Activated CD8-positive, alpha-beta memory T cell treated with anti-CD3 and anti-CD28 coated beads, Interleukin-2, amount 10 ng/mL, durations not matched to agents 7 days and 5 days (primary cell): Measurements from ENCODE around the gene OPA1. TPM values are rescaled to one million over a fixed set of nuclear protein-coding genes. Genes with fewer than 3 reads are reported as not detected.

Experiments used
- ATAC-seq: fragments of 150-1000 bp; cut with Tn5 transposase; one replicate; pipeline ENCODE4 v1.10.0; 2021; ENCODE audit warnings: moderate library complexity
- CTCF ChIA-PET: fragments of 350-600 bp; sonication (Branson Sonifier 250); formaldehyde crosslinking; loops from one replicate; lab custom pipeline; 2021; ENCODE audit warnings: antibody characterized with exemption; lab: Charles Lee
- DNase-seq: peaks from one replicate; pipeline ENCODE4 v3.0.0-alpha.2; 2020
- H3K27ac Mint-ChIP-seq: one replicate; pipeline ENCODE4 v1.8.0; 2021; ENCODE audit warnings: mild to moderate bottlenecking, mixed read lengths
- H3K27me3 Mint-ChIP-seq: one replicate; pipeline ENCODE4 v1.8.0; 2021; ENCODE audit warnings: mixed read lengths
- H3K36me3 Mint-ChIP-seq: one replicate; pipeline ENCODE4 v1.8.0; 2021; ENCODE audit warnings: mild to moderate bottlenecking, mixed read lengths
- H3K4me1 Mint-ChIP-seq: one replicate; pipeline ENCODE4 v1.8.0; 2021; ENCODE audit warnings: mixed read lengths
- H3K4me3 Mint-ChIP-seq: one replicate; pipeline ENCODE4 v1.8.0; 2021; ENCODE audit warnings: mild to moderate bottlenecking, moderate library complexity, mixed read lengths
- H3K9me3 Mint-ChIP-seq: one replicate; pipeline ENCODE4 v1.8.0; 2022; ENCODE audit warnings: low read depth, mixed read lengths
- total RNA-seq, 2 experiments: library from RNA; stranded (reverse); gene quantifications; one replicate each; pipeline ENCODE4 v1.2.3, GENCODE V29; 2021

OPA1 gene
- total RNA-seq, 2 experiments from 2014 or later, result 56.5 to 61.7 TPM

GRCh38 chr3:193711523-193711963 is 118.5 kb downstream of the OPA1 start:
- Mint-ChIP-seq H3K27ac (no peak overlapping the region), H3K9me3 (peaks cover 12% of the 10 kb centered on the region), H3K27me3 (no peaks in the 10 kb centered on the region), H3K4me1 (peaks cover 11% of the 10 kb centered on the region), H3K36me3 (peaks cover 12% of the 10 kb centered on the region), H3K4me3 (no peak overlapping the region)
- CTCF ChIA-PET, result no interaction called here
- DNase-seq, result no peak
- ATAC-seq, result no peak

- no peak for ATAC-seq
- DNase-seq, result no peak
- H3K27ac Mint-ChIP-seq, result no peak overlapping the region
- H3K9me3 Mint-ChIP-seq, result peaks cover 12% of the 10 kb centered on the region
- peaks cover 11% of the 10 kb centered on the region for H3K4me1 Mint-ChIP-seq
- no peak overlapping the region for H3K4me3 Mint-ChIP-seq
- H3K27me3 Mint-ChIP-seq, result no peaks in the 10 kb centered on the region
- peaks cover 12% of the 10 kb centered on the region for H3K36me3 Mint-ChIP-seq
- CTCF ChIA-PET, result interaction anchor here (1.0 kb wide), 1 partner anchor 622 kb away, joined by 3 read pairs; no protein-coding TSS in a partner anchor
Measured at GRCh38 chr3:193711964-193712598, 119.1 kb downstream of the OPA1 start.

GRCh38 chr3:193712938-193713337 is 119.9 kb downstream of the OPA1 start:
- H3K4me3 Mint-ChIP-seq, result no peak overlapping the region
- CTCF ChIA-PET, result interaction anchor here (0.7 to 1.0 kb wide), 2 partner anchors 290 to 622 kb away, joined by 3 read pairs; no protein-coding TSS in a partner anchor
- peaks cover 15% of the 10 kb centered on the region for H3K36me3 Mint-ChIP-seq
- peaks cover 12% of the 10 kb centered on the region for H3K9me3 Mint-ChIP-seq
- H3K27me3 Mint-ChIP-seq, result peaks cover 3% of the 10 kb centered on the region
- no peak overlapping the region for H3K27ac Mint-ChIP-seq
- no peak for ATAC-seq
- DNase-seq, result no peak
- H3K4me1 Mint-ChIP-seq, result peaks cover 11% of the 10 kb centered on the region

- H3K27ac Mint-ChIP-seq, result no peak overlapping the region
- peaks cover 3% of the 10 kb centered on the region for H3K27me3 Mint-ChIP-seq
- H3K4me1 Mint-ChIP-seq, result peaks cover 11% of the 10 kb centered on the region
- no peak for DNase-seq
- CTCF ChIA-PET, result no interaction called here
- peaks cover 12% of the 10 kb centered on the region for H3K9me3 Mint-ChIP-seq
- no peak for ATAC-seq
- H3K4me3 Mint-ChIP-seq, result no peak overlapping the region
- peaks cover 15% of the 10 kb centered on the region for H3K36me3 Mint-ChIP-seq
Measured at GRCh38 chr3:193714523-193715137, 121.6 kb downstream of the OPA1 start.

- Mint-ChIP-seq H3K4me1 (peaks cover 11% of the 10 kb centered on the region), H3K27ac (no peak overlapping the region), H3K27me3 (peaks cover 5% of the 10 kb centered on the region), H3K9me3 (peaks cover 12% of the 10 kb centered on the region), H3K4me3 (no peak overlapping the region), H3K36me3 (peaks cover 15% of the 10 kb centered on the region)
- no peak for DNase-seq
- no peak for ATAC-seq
- CTCF ChIA-PET, result no interaction called here
Measured at GRCh38 chr3:193716150-193716549, 123.1 kb downstream of the OPA1 start.

- Mint-ChIP-seq H3K4me3 (no peak overlapping the region), H3K4me1 (peaks cover 11% of the 10 kb centered on the region), H3K9me3 (peaks cover 6% of the 10 kb centered on the region), H3K27ac (no peak overlapping the region), H3K36me3 (peaks cover 8% of the 10 kb centered on the region), H3K27me3 (peaks cover 20% of the 10 kb centered on the region)
- no peak for DNase-seq
- no peak for ATAC-seq
- CTCF ChIA-PET, result no interaction called here
Measured at GRCh38 chr3:193719735-193720134, 126.7 kb downstream of the OPA1 start.

- CTCF ChIA-PET, result no interaction called here
- ATAC-seq (no peak), DNase-seq (no peak)
- Mint-ChIP-seq H3K4me3 (no peak overlapping the region), H3K27ac (no peak overlapping the region), H3K9me3 (peaks cover 6% of the 10 kb centered on the region), H3K4me1 (peaks cover 11% of the 10 kb centered on the region), H3K27me3 (peaks cover 20% of the 10 kb centered on the region), H3K36me3 (peaks cover 8% of the 10 kb centered on the region)
Measured at GRCh38 chr3:193720169-193720568, 127.2 kb downstream of the OPA1 start.

GRCh38 chr3:193722566-193722965 is 129.6 kb downstream of the OPA1 start:
- Mint-ChIP-seq H3K27ac (no peak overlapping the region), H3K36me3 (peaks cover under 1% of the 10 kb centered on the region), H3K9me3 (no peaks in the 10 kb centered on the region), H3K4me3 (no peak overlapping the region), H3K27me3 (peaks cover 22% of the 10 kb centered on the region), H3K4me1 (no peaks in the 10 kb centered on the region)
- ATAC-seq (no peak), DNase-seq (no peak)
- CTCF ChIA-PET, result interaction anchor here (1.0 kb wide), 1 partner anchor 13 kb away, joined by 3 read pairs; no protein-coding TSS in a partner anchor

GRCh38 chr3:193727089-193727488 is 134.1 kb downstream of the OPA1 start:
- Mint-ChIP-seq H3K4me1 (no peaks in the 10 kb centered on the region), H3K27ac (no peak overlapping the region), H3K9me3 (no peaks in the 10 kb centered on the region), H3K4me3 (no peak overlapping the region), H3K27me3 (peaks cover 23% of the 10 kb centered on the region), H3K36me3 (no peaks in the 10 kb centered on the region)
- no peak for ATAC-seq
- CTCF ChIA-PET, result no interaction called here
- DNase-seq, result no peak

GRCh38 chr3:193728429-193729087 is 135.6 kb downstream of the OPA1 start:
- Mint-ChIP-seq H3K27ac (no peak overlapping the region), H3K4me3 (no peak overlapping the region), H3K36me3 (no peaks in the 10 kb centered on the region), H3K27me3 (peaks cover 11% of the 10 kb centered on the region), H3K4me1 (no peaks in the 10 kb centered on the region), H3K9me3 (no peaks in the 10 kb centered on the region)
- no peak for DNase-seq
- CTCF ChIA-PET, result no interaction called here
- no peak for ATAC-seq

GRCh38 chr3:193729088-193729465 is 136.1 kb downstream of the OPA1 start:
- Mint-ChIP-seq H3K4me3 (no peak overlapping the region), H3K36me3 (no peaks in the 10 kb centered on the region), H3K9me3 (no peaks in the 10 kb centered on the region), H3K4me1 (no peaks in the 10 kb centered on the region), H3K27me3 (peaks cover 16% of the 10 kb centered on the region), H3K27ac (no peak overlapping the region)
- DNase-seq (no peak), ATAC-seq (no peak)
- CTCF ChIA-PET, result no interaction called here

- ATAC-seq (no peak), DNase-seq (no peak)
- Mint-ChIP-seq H3K4me1 (no peaks in the 10 kb centered on the region), H3K27ac (no peak overlapping the region), H3K27me3 (peaks cover 13% of the 10 kb centered on the region), H3K36me3 (no peaks in the 10 kb centered on the region), H3K4me3 (no peak overlapping the region), H3K9me3 (no peaks in the 10 kb centered on the region)
- CTCF ChIA-PET, result no interaction called here
Measured at GRCh38 chr3:193729601-193730000, 136.6 kb downstream of the OPA1 start.

GRCh38 chr3:193730511-193730910 is 137.5 kb downstream of the OPA1 start:
- Mint-ChIP-seq H3K9me3 (no peaks in the 10 kb centered on the region), H3K27ac (no peak overlapping the region), H3K4me1 (no peaks in the 10 kb centered on the region), H3K4me3 (no peak overlapping the region), H3K27me3 (peaks cover 11% of the 10 kb centered on the region), H3K36me3 (no peaks in the 10 kb centered on the region)
- ATAC-seq, result no peak
- CTCF ChIA-PET, result no interaction called here
- DNase-seq, result no peak

GRCh38 chr3:193730976-193731375 is 138.0 kb downstream of the OPA1 start:
- Mint-ChIP-seq H3K27me3 (peaks cover 8% of the 10 kb centered on the region), H3K4me3 (no peak overlapping the region), H3K4me1 (no peaks in the 10 kb centered on the region), H3K27ac (no peak overlapping the region), H3K9me3 (no peaks in the 10 kb centered on the region), H3K36me3 (no peaks in the 10 kb centered on the region)
- no peak for ATAC-seq
- DNase-seq, result no peak
- CTCF ChIA-PET, result no interaction called here
